GM18507 (cell line): ENCODE results near the gene PERCC1.

Source experiments
- DNase-seq: peaks from one replicate; pipeline ENCODE4 v3.0.0; 2011; ENCODE audit warnings: low read depth; ENCODE audit not compliant: insufficient read length; ENCODE audit errors: extremely low spot score
- FAIRE-seq: peaks from 2 replicates; lab custom pipeline; 2011; peaks lifted over from hg19 to GRCh38; lab: Jason Lieb, UNC

Gene PERCC1

DNA sequence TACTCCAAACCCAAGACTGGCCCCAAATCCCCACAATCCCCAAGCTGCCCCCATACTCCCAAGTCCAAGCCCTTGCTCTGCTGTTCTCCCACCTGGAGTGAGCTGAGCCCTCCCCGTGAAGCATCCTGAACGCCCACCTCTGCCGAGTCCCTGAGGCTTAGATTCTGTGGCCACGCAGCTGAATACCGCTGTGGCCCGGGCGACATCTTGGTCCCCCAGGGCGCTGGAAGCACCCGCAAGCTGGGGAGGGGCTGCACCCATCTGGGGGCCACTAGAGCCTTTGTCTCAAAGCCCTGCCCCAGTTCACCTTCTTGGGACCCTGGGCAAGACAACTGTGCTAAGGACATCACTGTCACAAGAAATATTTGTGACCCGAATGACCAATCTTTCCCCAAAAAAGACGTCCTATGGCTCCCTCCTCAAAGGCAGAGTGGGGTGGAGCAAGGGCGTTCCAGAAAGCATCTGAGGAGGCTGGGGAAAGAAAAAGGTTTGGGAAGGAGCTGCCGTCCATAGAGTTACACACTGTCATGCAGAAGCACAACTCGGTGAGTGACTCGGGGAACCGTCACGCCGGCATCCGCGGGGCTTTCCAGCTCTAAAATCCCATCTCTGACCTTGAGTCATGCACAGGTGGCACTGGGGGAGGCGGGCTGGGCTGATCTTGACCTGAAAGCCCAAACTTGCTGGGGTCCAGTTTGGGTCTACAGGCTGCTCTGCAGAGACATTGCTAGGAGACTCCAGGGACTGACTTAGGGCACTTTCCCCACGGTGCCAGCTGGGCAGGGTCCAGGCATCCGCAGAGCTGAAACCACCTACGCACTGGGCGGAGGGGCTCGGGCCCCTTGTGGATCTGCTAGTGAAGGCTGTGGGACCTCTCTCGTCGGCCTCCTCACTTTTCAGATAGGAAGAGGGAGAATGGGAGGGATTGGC is 51.3 kb downstream of the PERCC1 start:
- no peak for DNase-seq
- no peak for FAIRE-seq
